LNCaP clone FGC (cell line): Measurements from ENCODE around the gene SNX17.
"Not testable (repeated sequence)": the region's sequence is repeated elsewhere in the genome, so short reads cannot be mapped to it uniquely, and the experiment has no call there.

Source experiments
- DNase-seq: peaks from one replicate; pipeline ENCODE4 v3.0.0-alpha.2; 2011; ENCODE audit warnings: low read depth
- H3K4me3 ChIP-seq: 2 replicates; pipeline ENCODE4 v1.5.1; 2011; ENCODE audit warnings: mild to moderate bottlenecking, low read depth, low read length, control low read depth
- CTCF ChIP-seq: IDR thresholded peaks from 2 replicates; pipeline ENCODE4 v1.5.1; 2012; ENCODE audit warnings: mild to moderate bottlenecking; ENCODE audit not compliant: control insufficient read depth, insufficient read depth; ENCODE audit errors: extremely low read depth

SNX17 gene

GRCh38 chr2:27421660-27422250, 51.3 kb downstream of the SNX17 start:
- TF ChIP-seq CTCF: no peak
- DNase-seq: no peak
- no peak overlapping the region for H3K4me3 ChIP-seq

- no peak for DNase-seq
- no peak overlapping the region for H3K4me3 ChIP-seq
- TF ChIP-seq CTCF: no peak
Observed at GRCh38 chr2:27422958-27423357, 52.5 kb downstream of the SNX17 start.

- not testable (repeated sequence) for H3K4me3 ChIP-seq, DNase-seq
Observed at GRCh38 chr2:27425039-27425438, 54.6 kb downstream of the SNX17 start.
